SK-N-SH (cell line): ENCODE results near the gene ECEL1. TPM values are rescaled to one million over a fixed set of nuclear protein-coding genes. Genes with fewer than 3 reads are reported as not detected.

ENCODE experiments used
- CTCF ChIA-PET: fragments of 300-600, 350-600 bp; formaldehyde crosslinking; extraction: SDS; loops from one replicate; lab custom pipeline; 2021; lab: Yijun Ruan, JAX
- POLR2A ChIA-PET: fragments of 350-600 bp; sonication (Branson Sonifier 250); formaldehyde crosslinking; extraction: SDS; loops from one replicate; lab custom pipeline; 2020; ENCODE audit warnings: antibody characterized with exemption, inconsistent platforms; lab: Yijun Ruan, JAX
- DNase-seq: peaks from one replicate; pipeline ENCODE4 v3.0.0; 2012
- H2AFZ ChIP-seq: fragments of 200-600 bp; sonication (generic); 2 replicates; pipeline ENCODE4 v1.8.1; 2016; ENCODE audit warnings: antibody characterized with exemption, mild to moderate bottlenecking, low read depth
- H3F3A ChIP-seq: fragments of 200-600 bp; sonication (generic); replicated peaks from 2 replicates; pipeline ENCODE3; 2016; ENCODE audit warnings: antibody characterized with exemption, mild to moderate bottlenecking; ENCODE audit not compliant: insufficient read depth
- H3K27ac ChIP-seq, 2 experiments: fragments of 200-500 bp in 1 of 2; fragments of 200-600 bp in 1 of 2; sonication (Bioruptor generic) in 1 of 2; sonication (generic), shearing (Covaris generic) in 1 of 2; 2 replicates each; pipeline versions ENCODE4 v1.5.1 to v1.6.1; 2014 to 2016; ENCODE audit warnings: low read depth in 2 of 2, inconsistent platforms in 1 of 2, low read length in 1 of 2, mild to moderate bottlenecking in 1 of 2, mixed read lengths in 1 of 2
- H3K27me3 ChIP-seq: fragments of 200-600 bp; sonication (generic), shearing (Covaris generic); 2 replicates; pipeline ENCODE4 v1.6.1; 2016; ENCODE audit warnings: mixed run types; ENCODE audit not compliant: insufficient read depth
- H3K36me3 ChIP-seq, 2 experiments: fragments of 200-500 bp in 1 of 2; fragments of 200-600 bp in 1 of 2; sonication (Bioruptor generic) in 1 of 2; sonication (generic) in 1 of 2; replicated peaks in 1 of 2; 2 replicates each; pipeline versions ENCODE3 to v1.5.1; 2014 to 2016; ENCODE audit warnings: low read length in 1 of 2, mild to moderate bottlenecking in 1 of 2; ENCODE audit not compliant: insufficient read depth in 2 of 2, control insufficient read depth in 1 of 2
- H3K4me1 ChIP-seq, 2 experiments: fragments of 200-500 bp in 1 of 2; fragments of 200-600 bp in 1 of 2; sonication (Bioruptor generic) in 1 of 2; sonication (generic), shearing (Covaris generic) in 1 of 2; 2 replicates each; pipeline versions ENCODE4 v1.5.1 to v1.6.1; 2014 to 2016; ENCODE audit warnings: low read depth in 1 of 2, low read length in 1 of 2, mixed run types in 1 of 2; ENCODE audit not compliant: insufficient read depth in 2 of 2, control insufficient read depth in 1 of 2
- H3K4me2 ChIP-seq: fragments of 200-600 bp; sonication (generic), shearing (Covaris generic); 2 replicates; pipeline ENCODE4 v1.6.1; 2017; ENCODE audit warnings: mixed run types
- H3K4me3 ChIP-seq, 2 experiments: fragments of 200-500 bp in 1 of 2; fragments of 200-600 bp in 1 of 2; sonication (Bioruptor generic) in 1 of 2; sonication (generic), shearing (Covaris generic) in 1 of 2; 2 replicates each; pipeline versions ENCODE4 v1.5.1 to v1.8.1; 2014 to 2016; ENCODE audit warnings: low read depth in 2 of 2, inconsistent platforms in 1 of 2, low read length in 1 of 2, mild to moderate bottlenecking in 1 of 2, mixed read lengths in 1 of 2, moderate library complexity in 1 of 2
- H3K79me2 ChIP-seq: fragments of 200-600 bp; sonication (generic); 2 replicates; pipeline ENCODE4 v1.8.1; 2017; ENCODE audit warnings: mild to moderate bottlenecking; ENCODE audit not compliant: insufficient read depth
- H3K9ac ChIP-seq: fragments of 200-600 bp; sonication (generic); 2 replicates; pipeline ENCODE4 v1.6.1; 2017; ENCODE audit warnings: mixed run types
- H3K9me2 ChIP-seq: fragments of 200-600 bp; sonication (generic); 2 replicates; pipeline ENCODE4 v1.6.1; 2017; ENCODE audit warnings: mixed run types
- H3K9me3 ChIP-seq: fragments of 200-600 bp; sonication (generic); 2 replicates; pipeline ENCODE4 v1.6.1; 2017; ENCODE audit warnings: mixed run types, mild to moderate bottlenecking, moderate library complexity
- H4K20me1 ChIP-seq: fragments of 200-600 bp; sonication (generic); 2 replicates; pipeline ENCODE4 v1.6.1; 2017; ENCODE audit warnings: mild to moderate bottlenecking, mixed run types; ENCODE audit not compliant: insufficient read depth
- ELF1 ChIP-seq: IDR thresholded peaks from 2 replicates; pipeline ENCODE4 v1.4.0; 2012
- FOXJ3 ChIP-seq: sonication (generic); formaldehyde crosslinking; IDR thresholded peaks from 2 replicates; pipeline ENCODE4 v1.5.1; 2020; ENCODE audit warnings: mild to moderate bottlenecking, missing genetic modification reagents
- GABPA ChIP-seq: IDR thresholded peaks from 2 replicates; pipeline ENCODE4 v1.4.0; 2012; ENCODE audit warnings: low read depth, mild to moderate bottlenecking
- GATA2 ChIP-seq: sonication (generic); formaldehyde crosslinking; IDR thresholded peaks from 2 replicates; pipeline ENCODE4 v1.5.0; 2020; ENCODE audit warnings: mild to moderate bottlenecking, missing genetic modification reagents
- IRF3 ChIP-seq: fragments of 150-350 bp; IDR thresholded peaks from 2 replicates; pipeline ENCODE4 v1.6.1; 2016; ENCODE audit warnings: mild to moderate bottlenecking, low read depth, low read length
- JUND ChIP-seq: IDR thresholded peaks from 2 replicates; pipeline ENCODE4 v1.4.0; 2012
- MXI1 ChIP-seq: IDR thresholded peaks from 2 replicates; pipeline ENCODE4 v1.6.1; 2012; ENCODE audit warnings: mild to moderate bottlenecking, low read depth, low read length, improper control_type of control experiment
- NFIC ChIP-seq: IDR thresholded peaks from 2 replicates; pipeline ENCODE4 v1.4.0; 2012; ENCODE audit warnings: borderline replicate concordance
- NRF1 ChIP-seq: IDR thresholded peaks from 2 replicates; pipeline ENCODE4 v1.6.1; 2012; ENCODE audit warnings: low read depth, mild to moderate bottlenecking, low read length
- PBX3 ChIP-seq: IDR thresholded peaks from 2 replicates; pipeline ENCODE4; 2012
- RAD21 ChIP-seq: IDR thresholded peaks from 2 replicates; pipeline ENCODE4 v1.6.1; 2012; ENCODE audit warnings: mild to moderate bottlenecking, low read length
- RXRA ChIP-seq: IDR thresholded peaks from 2 replicates; pipeline ENCODE4 v1.4.0; 2012; ENCODE audit warnings: low read depth, mild to moderate bottlenecking, borderline replicate concordance
- SIN3A ChIP-seq: IDR thresholded peaks from 2 replicates; pipeline ENCODE4 v1.6.1; 2012; ENCODE audit warnings: low read depth, mild to moderate bottlenecking, low read length, moderate library complexity, borderline replicate concordance
- SMC3 ChIP-seq: IDR thresholded peaks from 2 replicates; pipeline ENCODE4 v1.6.1; 2012; ENCODE audit warnings: low read depth, low read length, improper control_type of control experiment
- TEAD4 ChIP-seq: IDR thresholded peaks from 2 replicates; pipeline ENCODE4 v1.4.0; 2012; ENCODE audit warnings: mild to moderate bottlenecking, borderline replicate concordance; ENCODE audit not compliant: insufficient read depth
- USF2 ChIP-seq: fragments of 150-350 bp; IDR thresholded peaks from 2 replicates; pipeline ENCODE4 v1.6.1; 2017; ENCODE audit warnings: antibody characterized with exemption, low read length, low read depth, borderline replicate concordance
- YY1 ChIP-seq: IDR thresholded peaks from 2 replicates; pipeline ENCODE4 v1.4.0; 2012; ENCODE audit warnings: low read depth, mild to moderate bottlenecking
- ZBTB33 ChIP-seq: IDR thresholded peaks from 2 replicates; pipeline ENCODE4 v1.4.0; 2012; ENCODE audit warnings: low read depth, borderline replicate concordance
- WGBS: methylation state at CpG from one replicate; pipeline ENCODE4 v1.1.6; 2017; ENCODE audit warnings: low lambda C conversion rate; 5-methylcytosine and 5-hydroxymethylcytosine counted together
- polyA plus RNA-seq, 3 experiments: library from polyadenylated mRNA; depleted of rRNA; stranded (reverse); fragments of >200 nt; gene quantifications; 2 replicates each; pipeline ENCODE4 v1.2.3, GENCODE V29; 2012

Gene ECEL1
- polyA plus RNA-seq, 1 of the 3 experiments (the other 2 are of a cell fraction) = not detected

GRCh38 chr2:232526372-232526941, 38.8 kb upstream of the ECEL1 start (continued):
- TF ChIP-seq ZBTB33 = no peak
- no peak for TF ChIP-seq IRF3
- no peak for TF ChIP-seq GATA2

GRCh38 chr2:232525791-232526371, 38.2 kb upstream of the ECEL1 start, which contains the start of gene CHRND:
TSS of gene CHRND (plus strand) at chr2:232526160. CDS start at chr2:232526216, 56 bp downstream.
- no peak within 1 kb of the TSS for H3K9ac ChIP-seq
- no peaks in the 10 kb centered on the region for H3F3A ChIP-seq
- no peaks in the 10 kb centered on the region for H3K36me3 ChIP-seq
- H3K9me2 ChIP-seq = no peaks in the 10 kb centered on the region
- no peak within 1 kb of the TSS for H3K4me3 ChIP-seq
- no peak within 1 kb of the TSS for H3K4me2 ChIP-seq
- H2AFZ ChIP-seq = no peak within 1 kb of the TSS
- peaks cover 0 to 23% of the 10 kb centered on the region in 2 experiments; a peak in 1 of 4 replicates for H3K4me1 ChIP-seq
- TF ChIP-seq GATA2 = no peak
- no peak for TF ChIP-seq ZBTB33
- TF ChIP-seq NRF1 = no peak
- no peak for TF ChIP-seq FOXJ3
- TF ChIP-seq MXI1 = no peak
- TF ChIP-seq JUND = no peak
- ChIA-PET CTCF (interaction anchor here (1.6 to 9.7 kb wide), 3 partner anchors 11 to 77 kb away, joined by 6 to 196 read pairs (median 7); no protein-coding TSS in a partner anchor), POLR2A (no interaction called here)
- no peaks in the 10 kb centered on the region for H4K20me1 ChIP-seq
- WGBS = 38% methylated on average over 13 of the region's 18 CpGs
- peaks cover 29% of the 10 kb centered on the region for H3K27me3 ChIP-seq
- no peak within 1 kb of the TSS for H3K27ac ChIP-seq
- no peaks in the 10 kb centered on the region for H3K9me3 ChIP-seq
- no peaks in the 10 kb centered on the region for H3K79me2 ChIP-seq
- DNase-seq = peak; percentile 89

- POLR2A ChIA-PET = no interaction called here
- H3K27ac ChIP-seq = no peak overlapping the region
- no peak for DNase-seq
- TF ChIP-seq YY1 = no peak
- no peak for TF ChIP-seq SIN3A
- TF ChIP-seq TEAD4 = no peak
- TF ChIP-seq NFIC = no peak
- TF ChIP-seq PBX3 = no peak
- no peak for TF ChIP-seq MXI1
- TF ChIP-seq FOXJ3 = no peak
- TF ChIP-seq ELF1 = no peak
- no peak for TF ChIP-seq JUND
- TF ChIP-seq GABPA = no peak
- TF ChIP-seq RXRA = no peak
- no peak for TF ChIP-seq RAD21
- TF ChIP-seq USF2 = no peak
- no peak for TF ChIP-seq SMC3
Measured at GRCh38 chr2:232525199-232525598, 37.6 kb upstream of the ECEL1 start.

More at GRCh38 chr2:232525199-232525598, 37.6 kb upstream of the ECEL1 start:
- Histone ChIP-seq H2AFZ (no peak overlapping the region), H3K36me3 (no peaks in the 10 kb centered on the region), H3K9ac (no peak overlapping the region), H3K27me3 (peaks cover 29% of the 10 kb centered on the region), H3K9me2 (no peaks in the 10 kb centered on the region), H3K4me3 (no peak overlapping the region), H3K9me3 (no peaks in the 10 kb centered on the region), H3K4me1 (peaks cover 0 to 23% of the 10 kb centered on the region in 2 experiments; a peak in 1 of 4 replicates), H3F3A (no peaks in the 10 kb centered on the region), H3K4me2 (no peak overlapping the region), H4K20me1 (no peaks in the 10 kb centered on the region), H3K79me2 (no peaks in the 10 kb centered on the region)
- CTCF ChIA-PET = interaction anchor here (1.8 to 9.7 kb wide), 3 partner anchors 10 to 198 kb away, joined by 5 to 196 read pairs (median 12); no protein-coding TSS in a partner anchor
- WGBS = no CpG with 5 or more reads among the region's 14 CpGs
